GM13977 (cell line): ENCODE data around the gene ANKRD33.
A peak's percentile ranks its signal among the peaks of the same experiment; 100 is the strongest.

Experiments used
- DNase-seq: peaks from one replicate; pipeline ENCODE4 v3.0.0; 2012; ENCODE audit warnings: low spot score
- CTCF ChIP-seq: IDR thresholded peaks from 2 replicates; pipeline ENCODE4 v1.5.1; 2012; ENCODE audit warnings: mild to moderate bottlenecking, control low read depth; ENCODE audit not compliant: insufficient read depth; ENCODE audit errors: extremely low read depth, missing control alignments
- in situ Hi-C: fragments of 300-500 bp; cut with MboI; formaldehyde crosslinking; loops from one replicate; pipeline ENCODE4 v1.12.0; 2022; ENCODE audit warnings: low sequenced_read_pairs, low pct_unique_long_range_greater_than_20kb, mixed read lengths, inconsistent platforms; ENCODE audit not compliant: unreplicated experiment

Gene ANKRD33

GRCh38 chr12:51926718-51927117 lies 38.8 kb downstream of the ANKRD33 start:
- DNase-seq: peak; percentile 55
- peak; percentile 56 for TF ChIP-seq CTCF

GRCh38 chr12:51932218-51933076 lies 44.5 kb downstream of the ANKRD33 start:
- in situ Hi-C loops: no loop called here
- TF ChIP-seq CTCF: no peak
- no peak for DNase-seq

More at GRCh38 chr12:51926718-51927117, 38.8 kb downstream of the ANKRD33 start:
- in situ Hi-C loops: no loop called here

- DNase-seq: no peak
- in situ Hi-C loops: no loop called here
- TF ChIP-seq CTCF: no peak
These were observed 46.2 kb downstream of the ANKRD33 start for GRCh38 chr12:51934080-51934479.

GRCh38 chr12:51937926-51938325 lies 50.0 kb downstream of the ANKRD33 start:
- in situ Hi-C loops: no loop called here
- no peak for DNase-seq
- no peak for TF ChIP-seq CTCF

GRCh38 chr12:51938726-51939125 lies 50.8 kb downstream of the ANKRD33 start:
- no peak for TF ChIP-seq CTCF
- no peak for DNase-seq

GRCh38 chr12:51941011-51941581 lies 53.2 kb downstream of the ANKRD33 start:
- DNase-seq: no peak
- TF ChIP-seq CTCF: no peak
- in situ Hi-C loops: no loop called here

More at GRCh38 chr12:51938726-51939125, 50.8 kb downstream of the ANKRD33 start:
- in situ Hi-C loops: no loop called here
